ENCODE data around the gene AGRN. TPM values are rescaled to one million over a fixed set of nuclear protein-coding genes. Genes with fewer than 3 reads are reported as not detected.

The AGRN gene
- polyA plus RNA-seq, 1 experiment = 28.3 TPM

DNA sequence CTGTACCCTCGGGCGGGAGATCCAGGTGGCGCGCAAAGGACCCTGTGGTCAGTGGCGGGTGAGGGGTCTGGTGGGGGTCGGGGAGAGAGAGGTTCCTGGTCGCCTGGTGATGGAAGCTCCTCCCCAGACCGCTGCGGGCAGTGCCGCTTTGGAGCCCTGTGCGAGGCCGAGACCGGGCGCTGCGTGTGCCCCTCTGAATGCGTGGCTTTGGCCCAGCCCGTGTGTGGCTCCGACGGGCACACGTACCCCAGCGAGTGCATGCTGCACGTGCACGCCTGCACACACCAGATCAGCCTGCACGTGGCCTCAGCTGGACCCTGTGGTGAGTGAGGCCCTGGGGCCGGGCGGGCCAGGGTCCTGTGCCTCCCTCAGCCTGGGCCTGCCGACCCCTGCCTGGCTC is 23.5 kb downstream of the AGRN start:
- H3K4me3 ChIP-seq (ENCODE audit: low read depth, low read length) = no peak overlapping the region
- DNase-seq (ENCODE audit: low read depth, low spot score) = no peak
- H3K9me3 ChIP-seq (ENCODE audit: control insufficient read depth, insufficient read depth, low read length) = peaks cover 3% of the 10 kb centered on the region; the same call in 1 of the 2 replicates
- ChIA-PET POLR2A (no interaction called here), CTCF (no interaction called here)
- TF ChIP-seq, protein P1, sequence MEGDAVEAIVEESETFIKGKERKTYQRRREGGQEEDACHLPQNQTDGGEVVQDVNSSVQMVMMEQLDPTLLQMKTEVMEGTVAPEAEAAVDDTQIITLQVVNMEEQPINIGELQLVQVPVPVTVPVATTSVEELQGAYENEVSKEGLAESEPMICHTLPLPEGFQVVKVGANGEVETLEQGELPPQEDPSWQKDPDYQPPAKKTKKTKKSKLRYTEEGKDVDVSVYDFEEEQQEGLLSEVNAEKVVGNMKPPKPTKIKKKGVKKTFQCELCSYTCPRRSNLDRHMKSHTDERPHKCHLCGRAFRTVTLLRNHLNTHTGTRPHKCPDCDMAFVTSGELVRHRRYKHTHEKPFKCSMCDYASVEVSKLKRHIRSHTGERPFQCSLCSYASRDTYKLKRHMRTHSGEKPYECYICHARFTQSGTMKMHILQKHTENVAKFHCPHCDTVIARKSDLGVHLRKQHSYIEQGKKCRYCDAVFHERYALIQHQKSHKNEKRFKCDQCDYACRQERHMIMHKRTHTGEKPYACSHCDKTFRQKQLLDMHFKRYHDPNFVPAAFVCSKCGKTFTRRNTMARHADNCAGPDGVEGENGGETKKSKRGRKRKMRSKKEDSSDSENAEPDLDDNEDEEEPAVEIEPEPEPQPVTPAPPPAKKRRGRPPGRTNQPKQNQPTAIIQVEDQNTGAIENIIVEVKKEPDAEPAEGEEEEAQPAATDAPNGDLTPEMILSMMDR (IDR thresholded peaks at IDR 0.05; ENCODE audit: low read depth, low read length) = no peak
- no peak overlapping the region for H3K27ac ChIP-seq (ENCODE audit: low read depth, low read length)
- no peaks in the 10 kb centered on the region for H3K27me3 ChIP-seq (ENCODE audit: control insufficient read depth, insufficient read depth, low read length)

DNA sequence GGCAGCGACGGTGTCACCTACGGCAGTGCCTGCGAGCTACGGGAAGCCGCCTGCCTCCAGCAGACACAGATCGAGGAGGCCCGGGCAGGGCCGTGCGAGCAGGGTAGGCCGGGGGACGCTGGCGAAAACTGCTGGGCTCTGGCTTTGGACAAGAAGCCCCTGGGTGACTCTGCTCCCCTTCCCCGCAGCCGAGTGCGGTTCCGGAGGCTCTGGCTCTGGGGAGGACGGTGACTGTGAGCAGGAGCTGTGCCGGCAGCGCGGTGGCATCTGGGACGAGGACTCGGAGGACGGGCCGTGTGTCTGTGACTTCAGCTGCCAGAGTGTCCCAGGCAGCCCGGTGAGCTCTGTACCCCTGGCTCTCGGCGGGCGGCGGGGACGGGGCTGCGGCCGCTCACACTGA is 24.0 kb downstream of the AGRN start:
- H3K27ac ChIP-seq (ENCODE audit: low read depth, low read length) = no peak overlapping the region
- H3K9me3 ChIP-seq (ENCODE audit: control insufficient read depth, insufficient read depth, low read length) = peaks cover 3% of the 10 kb centered on the region; the same call in 1 of the 2 replicates
- H3K4me3 ChIP-seq (ENCODE audit: low read depth, low read length) = no peak overlapping the region
- ChIA-PET CTCF (no interaction called here), POLR2A (no interaction called here)
- TF ChIP-seq, protein P1 (IDR thresholded peaks at IDR 0.05; ENCODE audit: low read depth, low read length) = no peak
- H3K27me3 ChIP-seq (ENCODE audit: control insufficient read depth, insufficient read depth, low read length) = no peaks in the 10 kb centered on the region
- no peak for DNase-seq (ENCODE audit: low read depth, low spot score)

DNA sequence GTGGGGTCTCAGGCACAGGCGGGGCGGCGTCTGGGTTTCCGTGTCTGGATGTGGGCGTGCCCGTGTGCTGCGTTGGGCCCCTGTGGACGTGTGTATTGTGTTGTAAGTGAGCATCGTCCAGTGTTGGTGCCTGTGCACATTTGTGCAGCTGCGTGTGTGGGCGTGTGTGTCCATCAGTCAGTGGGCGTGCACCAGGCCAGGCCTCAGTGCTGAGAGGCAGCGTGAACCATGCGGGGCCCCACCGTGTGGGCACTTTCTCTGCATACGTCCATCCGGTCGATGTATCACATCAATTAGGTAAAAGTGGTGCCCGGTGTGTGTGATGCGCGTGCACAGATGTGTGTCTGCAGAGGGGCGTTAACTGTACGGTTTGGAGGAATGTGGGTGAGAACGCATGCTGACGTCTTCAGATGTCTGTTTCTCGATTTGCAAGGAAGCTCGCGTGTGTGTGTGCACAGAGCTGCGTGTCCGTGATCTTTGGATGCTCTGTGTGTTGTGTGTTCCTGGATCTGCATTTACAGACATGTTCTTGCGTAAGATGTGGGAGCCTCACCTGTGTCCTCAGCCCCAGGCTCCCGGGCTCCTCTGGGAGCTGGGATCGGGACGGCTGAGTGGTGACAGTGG is 24.6 kb downstream of the AGRN start:
- Histone ChIP-seq H3K4me3 (ENCODE audit: low read depth, low read length) (no peak overlapping the region), H3K27ac (ENCODE audit: low read depth, low read length) (no peak overlapping the region), H3K9me3 (ENCODE audit: control insufficient read depth, insufficient read depth, low read length) (peaks cover 3% of the 10 kb centered on the region; the same call in 1 of the 2 replicates), H3K27me3 (ENCODE audit: control insufficient read depth, insufficient read depth, low read length) (no peaks in the 10 kb centered on the region)
- DNase-seq (ENCODE audit: low read depth, low spot score) = no peak
- ChIA-PET CTCF (no interaction called here), POLR2A (no interaction called here)
- TF ChIP-seq, protein P1 (IDR thresholded peaks at IDR 0.05; ENCODE audit: low read depth, low read length) = no peak

DNA sequence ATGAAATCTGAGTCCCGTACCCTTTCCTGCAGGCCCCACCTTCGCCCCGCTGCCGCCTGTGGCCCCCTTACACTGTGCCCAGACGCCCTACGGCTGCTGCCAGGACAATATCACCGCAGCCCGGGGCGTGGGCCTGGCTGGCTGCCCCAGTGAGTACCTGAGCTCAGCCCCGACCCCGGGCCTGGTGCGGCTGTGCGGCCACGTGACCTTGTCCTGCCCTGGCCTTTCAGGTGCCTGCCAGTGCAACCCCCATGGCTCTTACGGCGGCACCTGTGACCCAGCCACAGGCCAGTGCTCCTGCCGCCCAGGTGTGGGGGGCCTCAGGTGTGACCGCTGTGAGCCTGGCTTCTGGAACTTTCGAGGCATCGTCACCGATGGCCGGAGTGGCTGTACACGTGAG is 25.2 kb downstream of the AGRN start:
- POLR2A ChIA-PET = no interaction called here
- TF ChIP-seq, protein P1 (IDR thresholded peaks at IDR 0.05; ENCODE audit: low read depth, low read length) = no peak
- CTCF ChIA-PET = no interaction called here

DNA sequence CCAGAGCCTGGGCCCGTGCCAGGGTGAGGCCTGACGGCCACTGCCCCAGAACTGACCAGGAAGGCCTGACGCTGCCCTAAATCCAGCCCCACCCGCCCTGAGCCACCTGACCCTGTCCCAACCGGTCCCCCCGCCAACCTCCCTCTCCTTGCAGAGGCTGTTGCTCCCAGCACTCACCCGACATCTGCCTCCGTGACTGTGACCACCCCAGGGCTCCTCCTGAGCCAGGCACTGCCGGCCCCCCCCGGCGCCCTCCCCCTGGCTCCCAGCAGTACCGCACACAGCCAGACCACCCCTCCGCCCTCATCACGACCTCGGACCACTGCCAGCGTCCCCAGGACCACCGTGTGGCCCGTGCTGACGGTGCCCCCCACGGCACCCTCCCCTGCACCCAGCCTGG is 26.3 kb downstream of the AGRN start:
- TF ChIP-seq, protein P1 (IDR thresholded peaks at IDR 0.05; ENCODE audit: low read depth, low read length) = no peak
- H3K27ac ChIP-seq (ENCODE audit: low read depth, low read length) = no peak overlapping the region
- CTCF ChIA-PET = no interaction called here

More for the DNA sequence above, 25.2 kb downstream of the AGRN start:
- DNase-seq (ENCODE audit: low read depth, low spot score) = no peak
- Histone ChIP-seq H3K9me3 (ENCODE audit: control insufficient read depth, insufficient read depth, low read length) (peaks cover 3% of the 10 kb centered on the region; the same call in 1 of the 2 replicates), H3K4me3 (ENCODE audit: low read depth, low read length) (no peak overlapping the region), H3K27me3 (ENCODE audit: control insufficient read depth, insufficient read depth, low read length) (no peaks in the 10 kb centered on the region), H3K27ac (ENCODE audit: low read depth, low read length) (no peak overlapping the region)

More for the DNA sequence above, 26.3 kb downstream of the AGRN start:
- Histone ChIP-seq H3K27me3 (ENCODE audit: control insufficient read depth, insufficient read depth, low read length) (no peaks in the 10 kb centered on the region), H3K4me3 (ENCODE audit: low read depth, low read length) (no peak overlapping the region), H3K9me3 (ENCODE audit: control insufficient read depth, insufficient read depth, low read length) (peaks cover 3% of the 10 kb centered on the region; the same call in 1 of the 2 replicates)
- no peak for DNase-seq (ENCODE audit: low read depth, low spot score)
- POLR2A ChIA-PET = no interaction called here
